WERI-Rb-1 (cell line): Measurements from ENCODE around the gene KPNB1.
A peak's percentile ranks its signal among the peaks of the same experiment; 100 is the strongest.

Experiments
- DNase-seq: peaks from one replicate; pipeline ENCODE4 v3.0.0-alpha.2; 2020
- H3K27ac ChIP-seq: fragments of 250-450 bp; sonication (Bioruptor Pico); 2 replicates; pipeline ENCODE4 v1.5.1; 2020; ENCODE audit warnings: mild to moderate bottlenecking, moderate library complexity
- H3K27me3 ChIP-seq: fragments of 250-450 bp; sonication (Bioruptor Pico); 2 replicates; pipeline ENCODE4 v1.5.1; 2021; ENCODE audit warnings: mild to moderate bottlenecking, low read depth, moderate library complexity; ENCODE audit not compliant: insufficient read depth, severe bottlenecking
- H3K36me3 ChIP-seq: fragments of 250-450 bp; sonication (Bioruptor Pico); 2 replicates; pipeline ENCODE4 v1.5.1; 2020; ENCODE audit warnings: mild to moderate bottlenecking, moderate library complexity
- H3K4me3 ChIP-seq: 2 replicates; pipeline ENCODE4 v1.5.1; 2011; ENCODE audit warnings: low read depth, mild to moderate bottlenecking, control low read depth, low read length
- H3K9me3 ChIP-seq: fragments of 250-450 bp; sonication (Bioruptor Pico); 2 replicates; pipeline ENCODE4 v1.5.1; 2021; ENCODE audit warnings: mild to moderate bottlenecking, moderate library complexity; ENCODE audit not compliant: severe bottlenecking
- TF ChIP-seq, protein P1 (sequence below): IDR thresholded peaks from 2 replicates; pipeline ENCODE4 v1.5.1; 2011; ENCODE audit warnings: low read depth, mild to moderate bottlenecking, control low read depth, inconsistent platforms, low read length

The KPNB1 gene

DNA sequence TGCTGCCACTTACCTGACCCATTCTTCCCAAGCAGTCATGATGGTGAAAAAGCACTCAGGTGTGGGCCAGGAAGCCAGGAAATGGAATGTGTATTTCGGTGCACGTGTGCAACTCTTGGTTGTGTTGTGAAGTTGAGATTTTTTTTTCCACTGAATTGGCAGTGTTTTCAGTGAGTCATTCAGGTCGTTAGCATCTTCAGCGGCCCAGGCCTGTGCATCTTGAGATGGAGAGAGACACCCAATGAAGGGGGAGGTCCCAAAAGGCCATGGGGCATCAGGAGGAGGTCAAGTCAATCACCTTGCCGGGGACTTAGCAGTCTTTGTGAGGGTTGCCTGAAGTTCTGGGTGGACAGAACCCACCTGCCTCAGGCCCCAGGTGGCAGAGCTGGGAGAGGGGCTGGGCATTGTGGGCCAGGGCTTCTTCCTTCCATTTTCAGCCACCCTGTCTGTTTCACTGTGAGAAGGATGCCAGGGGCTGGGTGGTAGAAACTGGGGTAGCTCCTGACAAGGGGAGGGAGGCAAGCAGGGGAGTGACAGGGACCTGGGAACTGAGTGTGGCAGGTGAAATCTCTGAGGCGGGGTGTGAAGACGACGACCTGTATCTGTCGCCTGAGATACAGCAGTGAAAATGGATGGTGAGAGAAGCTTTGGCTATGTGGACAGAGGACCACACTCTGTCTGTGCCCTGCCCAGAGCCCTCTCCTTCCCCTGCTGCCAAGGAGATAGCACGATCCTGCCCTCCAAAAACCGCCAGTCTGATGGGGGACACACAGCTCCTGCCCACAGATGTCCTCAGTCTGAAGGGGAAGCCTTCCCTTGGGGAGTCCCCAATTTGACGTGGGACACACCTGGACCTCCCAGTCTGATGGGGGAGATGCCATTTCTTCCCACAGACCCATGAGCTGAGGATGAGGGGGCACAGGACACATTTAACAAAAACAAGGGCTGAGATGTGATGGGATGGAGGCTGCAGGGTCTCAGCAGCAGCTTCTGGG, 56.1 kb downstream of the KPNB1 start:
- TF ChIP-seq, protein P1, sequence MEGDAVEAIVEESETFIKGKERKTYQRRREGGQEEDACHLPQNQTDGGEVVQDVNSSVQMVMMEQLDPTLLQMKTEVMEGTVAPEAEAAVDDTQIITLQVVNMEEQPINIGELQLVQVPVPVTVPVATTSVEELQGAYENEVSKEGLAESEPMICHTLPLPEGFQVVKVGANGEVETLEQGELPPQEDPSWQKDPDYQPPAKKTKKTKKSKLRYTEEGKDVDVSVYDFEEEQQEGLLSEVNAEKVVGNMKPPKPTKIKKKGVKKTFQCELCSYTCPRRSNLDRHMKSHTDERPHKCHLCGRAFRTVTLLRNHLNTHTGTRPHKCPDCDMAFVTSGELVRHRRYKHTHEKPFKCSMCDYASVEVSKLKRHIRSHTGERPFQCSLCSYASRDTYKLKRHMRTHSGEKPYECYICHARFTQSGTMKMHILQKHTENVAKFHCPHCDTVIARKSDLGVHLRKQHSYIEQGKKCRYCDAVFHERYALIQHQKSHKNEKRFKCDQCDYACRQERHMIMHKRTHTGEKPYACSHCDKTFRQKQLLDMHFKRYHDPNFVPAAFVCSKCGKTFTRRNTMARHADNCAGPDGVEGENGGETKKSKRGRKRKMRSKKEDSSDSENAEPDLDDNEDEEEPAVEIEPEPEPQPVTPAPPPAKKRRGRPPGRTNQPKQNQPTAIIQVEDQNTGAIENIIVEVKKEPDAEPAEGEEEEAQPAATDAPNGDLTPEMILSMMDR = no peak
- Histone ChIP-seq H3K4me3 (no peak overlapping the region), H3K9me3 (no peaks in the 10 kb centered on the region), H3K36me3 (peaks cover 22% of the 10 kb centered on the region), H3K27me3 (no peaks in the 10 kb centered on the region), H3K27ac (peak overlapping the region; percentile 67; the same call in 1 of the 2 replicates)
- DNase-seq = no peak

DNA sequence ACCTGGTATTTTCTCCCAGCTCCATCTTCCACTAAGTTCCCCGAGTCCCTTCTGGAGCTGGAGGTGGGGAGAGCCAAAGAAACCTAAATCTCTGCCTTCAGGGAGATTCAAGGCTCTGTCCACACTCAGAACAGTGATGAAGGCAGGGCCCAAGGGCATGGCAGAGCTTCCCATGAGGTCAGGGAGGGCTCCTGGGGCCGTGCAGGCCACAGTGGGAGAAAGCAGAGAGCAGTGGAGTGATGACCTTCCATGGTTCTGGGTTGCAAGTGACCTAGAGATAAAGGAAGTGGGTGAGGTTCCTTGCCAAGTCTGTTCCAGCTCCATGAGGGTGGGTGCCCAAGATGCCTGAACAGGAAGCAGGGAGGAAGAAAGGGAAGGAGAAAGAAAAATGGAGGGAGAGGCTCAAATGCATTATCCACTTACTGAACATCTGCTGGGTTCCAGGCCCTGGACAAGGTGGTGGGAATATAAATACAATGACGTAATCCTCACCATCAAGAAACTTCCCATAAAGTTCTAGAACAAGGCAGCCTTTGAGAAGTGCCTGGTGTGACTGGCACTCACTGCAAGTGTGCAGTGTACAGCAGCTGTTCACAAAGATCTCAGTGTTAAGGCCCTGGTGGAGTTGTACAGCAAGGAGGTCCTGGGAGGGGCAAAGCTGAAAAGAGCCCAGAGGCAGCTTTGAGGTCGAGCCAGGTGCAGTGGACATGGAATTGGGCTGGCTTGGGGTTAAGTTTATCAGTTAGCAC, 57.5 kb downstream of the KPNB1 start:
- Histone ChIP-seq H3K9me3 (no peaks in the 10 kb centered on the region), H3K36me3 (peaks cover 25% of the 10 kb centered on the region), H3K27me3 (no peaks in the 10 kb centered on the region), H3K4me3 (no peak overlapping the region), H3K27ac (peak overlapping the region; percentile 67)
- DNase-seq = no peak
- TF ChIP-seq, protein P1 = no peak

DNA sequence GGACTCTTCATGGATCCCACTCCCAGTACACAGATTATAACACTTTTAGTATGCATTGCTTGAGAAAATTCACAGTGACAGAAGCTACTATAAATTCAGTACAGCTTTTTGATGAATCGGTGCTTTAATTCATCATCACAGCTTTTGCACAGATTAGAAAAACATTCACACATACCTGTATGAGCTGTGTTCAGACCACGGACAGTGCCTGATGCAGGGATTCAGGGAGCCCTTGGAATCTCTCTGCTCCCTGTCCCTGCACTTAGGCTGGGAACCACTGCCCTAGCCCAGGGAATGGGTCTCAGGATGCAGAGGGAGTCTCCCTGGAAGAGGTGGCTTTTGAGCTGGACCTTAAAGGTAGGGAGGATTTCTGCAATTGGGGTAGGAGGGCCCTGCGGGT, 58.2 kb downstream of the KPNB1 start:
- H3K27ac ChIP-seq = no peak overlapping the region
- DNase-seq = no peak
- H3K4me3 ChIP-seq = no peak overlapping the region
- TF ChIP-seq, protein P1 = no peak
- no peaks in the 10 kb centered on the region for H3K9me3 ChIP-seq
- H3K36me3 ChIP-seq = peaks cover 25% of the 10 kb centered on the region
- no peaks in the 10 kb centered on the region for H3K27me3 ChIP-seq

DNA sequence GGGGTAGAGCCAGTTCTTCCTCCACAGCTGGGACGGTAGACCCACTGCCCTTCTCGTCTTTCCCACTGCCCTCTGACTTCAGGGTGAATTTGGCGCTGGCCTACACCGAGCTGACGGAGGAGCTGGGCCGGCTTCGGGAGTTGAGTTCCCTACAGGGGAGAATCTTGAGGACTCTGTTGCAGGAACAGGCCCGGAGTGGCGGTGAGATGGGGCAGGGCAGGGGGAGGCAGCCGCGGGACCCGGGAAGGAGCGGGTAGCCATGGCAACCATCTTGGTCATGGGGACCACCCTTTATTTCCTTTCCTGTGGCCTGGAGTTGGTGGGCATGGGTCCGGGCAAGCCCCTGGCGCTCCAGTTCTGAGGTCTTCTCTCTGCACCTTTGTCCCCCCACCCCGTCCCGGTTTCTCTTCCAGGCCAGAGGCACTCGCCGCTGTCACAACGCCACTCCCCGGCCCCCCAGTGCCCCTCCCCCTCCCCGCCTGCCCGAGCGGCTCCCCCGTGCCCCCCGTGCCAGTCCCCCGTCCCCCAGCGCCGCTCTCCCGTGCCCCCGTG, 58.7 kb downstream of the KPNB1 start:
- Histone ChIP-seq H3K36me3 (peaks cover 25% of the 10 kb centered on the region), H3K27me3 (no peaks in the 10 kb centered on the region), H3K27ac (no peak overlapping the region), H3K4me3 (no peak overlapping the region), H3K9me3 (no peaks in the 10 kb centered on the region)
- no peak for DNase-seq
- TF ChIP-seq, protein P1 = no peak

DNA sequence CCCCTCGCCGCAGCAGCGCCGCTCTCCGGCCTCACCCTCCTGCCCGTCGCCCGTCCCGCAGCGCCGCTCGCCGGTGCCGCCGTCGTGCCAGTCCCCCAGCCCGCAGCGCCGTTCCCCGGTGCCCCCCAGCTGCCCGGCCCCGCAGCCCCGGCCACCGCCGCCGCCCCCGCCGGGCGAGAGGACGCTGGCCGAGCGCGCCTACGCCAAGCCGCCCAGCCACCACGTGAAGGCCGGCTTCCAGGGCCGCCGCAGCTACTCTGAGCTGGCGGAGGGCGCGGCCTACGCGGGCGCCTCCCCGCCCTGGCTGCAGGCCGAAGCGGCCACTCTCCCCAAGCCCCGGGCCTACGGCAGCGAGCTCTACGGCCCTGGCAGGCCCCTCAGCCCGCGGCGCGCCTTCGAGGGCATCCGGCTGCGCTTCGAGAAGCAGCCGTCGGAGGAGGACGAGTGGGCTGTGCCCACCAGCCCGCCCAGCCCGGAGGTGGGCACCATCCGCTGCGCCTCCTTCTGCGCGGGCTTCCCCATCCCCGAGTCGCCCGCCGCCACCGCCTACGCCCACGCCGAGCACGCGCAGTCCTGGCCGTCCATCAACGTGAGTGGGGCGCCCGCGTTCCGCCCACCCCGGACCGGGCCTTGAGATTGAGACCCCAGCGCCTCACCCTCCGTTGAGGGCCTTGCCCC, 59.3 kb downstream of the KPNB1 start:
- Histone ChIP-seq H3K9me3 (no peaks in the 10 kb centered on the region), H3K4me3 (no peak overlapping the region), H3K27me3 (no peaks in the 10 kb centered on the region), H3K36me3 (peaks cover 22% of the 10 kb centered on the region), H3K27ac (no peak overlapping the region)
- TF ChIP-seq, protein P1 = no peak
- no peak for DNase-seq
